GM19023 (cell line): ENCODE data around the gene ARHGAP45.
A peak's percentile ranks its signal among the peaks of the same experiment; 100 is the strongest.

Source experiments
- ATAC-seq: cut with Tn5 transposase; IDR thresholded peaks from one replicate; pipeline ENCODE4 v1.9.1; 2021; ENCODE audit warnings: mild to moderate bottlenecking, moderate library complexity; ENCODE audit not compliant: unreplicated experiment

Gene ARHGAP45

DNA sequence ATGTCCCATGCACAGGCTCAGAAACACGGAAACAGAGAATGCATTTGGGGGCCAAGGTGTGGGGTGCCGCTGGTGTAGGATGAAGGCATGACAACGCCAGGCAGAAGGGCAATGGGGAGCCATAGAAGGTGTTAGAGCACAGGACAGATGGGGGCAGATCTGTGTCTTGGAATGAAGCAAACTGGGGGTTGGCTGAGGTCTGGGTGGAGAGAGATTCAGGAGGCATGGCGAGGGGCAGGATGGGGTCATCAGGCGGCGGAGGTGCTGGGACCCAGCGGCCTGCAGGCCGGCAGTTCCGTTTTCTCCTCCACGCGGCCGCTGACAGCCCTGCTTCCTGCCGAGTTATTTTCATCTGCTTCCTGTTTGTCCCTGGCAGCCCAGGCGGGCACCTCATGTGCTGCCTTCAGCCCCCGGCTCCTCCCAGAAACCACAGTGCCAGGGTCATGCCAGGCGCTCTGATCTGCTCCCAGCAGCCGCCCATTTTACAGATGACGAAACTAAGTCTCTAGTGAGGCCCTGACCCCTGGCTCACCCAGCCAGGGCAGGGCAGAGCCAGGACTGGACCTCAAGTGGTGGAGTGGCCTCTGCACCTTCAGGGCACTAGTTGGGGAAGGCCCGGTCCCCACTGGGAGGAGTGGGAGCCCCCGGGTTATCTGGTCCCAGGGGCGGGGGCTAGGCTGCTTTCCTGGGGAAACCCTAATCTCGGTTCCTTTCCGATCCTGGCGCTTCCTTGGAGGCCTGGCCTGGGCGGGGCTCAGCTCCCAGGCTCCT lies 2.2 kb downstream of the ARHGAP45 start:
- ATAC-seq, result no peak

DNA sequence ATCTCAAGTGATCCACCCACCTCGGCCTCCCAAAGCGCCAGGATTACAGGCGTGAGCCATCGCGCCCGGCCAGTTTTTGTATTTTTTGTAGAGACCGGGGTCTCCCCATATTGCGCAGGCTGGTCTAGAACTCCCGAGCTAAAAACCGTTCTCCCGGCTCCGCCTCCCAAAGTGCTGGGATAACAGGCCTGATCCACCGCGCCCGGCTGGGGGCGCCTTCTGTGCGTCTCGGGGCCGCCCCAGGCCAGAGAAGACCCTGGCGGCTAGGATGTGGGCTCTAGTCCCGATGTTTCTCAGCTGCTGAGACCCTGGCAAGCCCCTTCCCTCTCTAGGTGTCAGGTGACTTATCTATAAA lies 3.6 kb downstream of the ARHGAP45 start:
- no peak for ATAC-seq

DNA sequence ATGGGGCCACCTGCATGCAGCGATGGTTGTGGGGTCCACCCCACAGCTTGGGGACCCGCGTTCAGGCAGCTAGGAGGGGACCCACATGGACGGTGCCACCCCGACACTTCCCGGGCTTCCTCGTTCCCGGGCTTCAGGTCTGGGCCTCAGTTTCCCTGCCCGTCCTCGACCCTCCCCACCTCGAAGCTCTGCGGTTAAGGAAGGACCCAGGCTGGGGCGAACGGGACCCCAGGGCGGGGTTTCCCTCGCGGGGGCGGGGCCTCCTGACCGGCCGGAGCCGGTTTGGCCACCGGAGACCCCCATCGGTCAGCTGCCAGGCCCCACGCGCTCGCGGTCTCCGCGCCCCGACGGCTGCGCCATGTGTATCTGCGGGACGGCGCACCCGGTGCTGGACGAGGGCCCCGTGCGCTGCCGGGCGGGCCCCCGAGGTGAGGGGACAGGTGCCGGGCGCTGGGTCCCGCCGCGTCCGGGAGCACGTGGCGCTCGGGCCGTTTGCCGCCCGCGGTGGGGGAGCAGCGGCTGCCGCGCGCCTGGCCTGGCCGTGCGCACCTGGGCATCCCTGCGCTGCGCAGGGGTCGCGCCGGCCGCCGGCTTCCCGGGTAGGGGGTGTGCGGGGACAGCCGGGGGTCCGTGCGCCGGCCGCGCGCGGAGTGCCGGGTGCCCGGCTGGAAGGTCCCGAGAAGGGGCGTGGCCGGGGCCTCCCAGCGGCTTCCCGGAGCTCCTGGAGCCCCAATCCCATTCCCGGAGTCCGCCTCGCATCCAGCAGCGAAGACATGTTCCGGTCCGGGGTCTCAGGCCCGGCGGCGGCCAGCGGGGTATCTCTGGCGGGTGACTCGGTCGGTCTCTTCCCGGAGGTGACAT lies 4.2 kb downstream of the ARHGAP45 start:
- no peak for ATAC-seq

DNA sequence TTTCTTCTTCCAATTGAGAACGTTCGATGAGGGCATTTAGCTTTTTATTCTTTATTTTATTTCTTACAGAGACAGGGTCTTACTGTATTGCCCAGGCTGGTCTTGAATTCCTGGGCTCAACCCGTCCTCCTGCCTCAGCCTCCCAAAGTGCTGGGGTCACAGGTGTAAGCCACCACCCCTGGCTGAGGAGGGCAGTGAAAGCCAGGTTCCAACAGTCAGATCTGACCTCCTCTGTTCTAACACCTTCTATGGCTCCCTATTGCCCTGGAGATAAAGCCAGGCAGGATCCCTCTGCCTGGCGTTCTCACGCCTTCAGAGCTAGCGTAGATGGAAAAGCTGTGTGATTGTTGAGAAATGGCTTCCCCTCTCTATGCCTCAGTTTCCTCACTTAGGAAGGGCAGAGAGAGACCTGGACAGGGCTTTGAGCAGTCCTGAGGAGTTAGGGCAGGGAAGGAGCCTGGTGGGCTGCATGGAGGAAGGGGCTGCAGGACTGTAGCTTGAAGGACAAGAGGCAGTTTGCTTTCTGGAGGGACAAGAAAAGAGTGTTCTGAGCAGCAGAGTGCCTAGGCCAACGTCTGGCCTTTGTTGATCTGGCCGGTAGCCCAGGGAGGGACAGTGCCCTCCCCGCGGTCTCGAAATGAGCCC lies 5.5 kb downstream of the ARHGAP45 start:
- ATAC-seq, result no peak

DNA sequence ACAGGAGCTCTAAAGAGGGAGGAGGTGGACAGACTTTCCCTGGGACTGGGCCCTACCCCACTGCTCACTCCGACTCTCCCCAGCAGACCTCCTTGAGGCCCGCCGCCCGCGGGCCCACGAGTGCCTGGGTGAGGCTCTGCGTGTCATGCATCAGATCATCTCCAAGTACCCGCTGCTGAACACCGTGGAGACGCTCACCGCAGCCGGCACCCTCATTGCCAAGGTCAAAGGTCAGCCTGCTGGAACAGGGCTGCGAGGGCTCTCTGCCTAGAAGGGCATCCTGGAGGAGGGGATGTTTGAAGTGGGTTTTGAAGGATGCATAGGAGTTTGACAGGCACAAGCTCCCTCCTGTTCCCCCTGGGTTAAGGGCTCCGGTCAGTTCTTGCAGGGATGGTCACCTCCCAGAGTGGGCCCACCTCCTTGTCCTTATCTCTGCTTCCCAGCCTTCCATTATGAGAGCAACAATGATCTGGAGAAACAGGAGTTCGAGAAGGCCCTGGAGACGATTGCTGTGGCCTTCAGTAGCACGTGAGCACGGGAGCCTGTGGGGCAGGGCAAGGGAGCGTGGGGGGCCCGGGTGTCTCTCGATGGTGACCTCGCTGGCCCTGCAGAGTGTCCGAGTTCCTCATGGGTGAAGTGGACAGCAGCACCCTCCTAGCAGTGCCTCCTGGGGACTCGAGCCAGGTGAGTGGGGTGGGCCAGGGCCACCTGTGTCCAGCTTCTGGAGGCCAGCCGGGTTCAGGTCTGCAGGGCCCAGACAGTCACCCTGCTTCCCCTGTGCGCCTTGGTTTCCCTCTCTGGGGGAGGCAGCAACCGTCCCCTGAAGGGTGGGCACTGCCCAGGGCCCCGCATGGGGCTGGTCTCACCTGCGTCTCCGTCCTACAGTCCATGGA lies 6.3 kb downstream of the ARHGAP45 start:
- no peak for ATAC-seq

DNA sequence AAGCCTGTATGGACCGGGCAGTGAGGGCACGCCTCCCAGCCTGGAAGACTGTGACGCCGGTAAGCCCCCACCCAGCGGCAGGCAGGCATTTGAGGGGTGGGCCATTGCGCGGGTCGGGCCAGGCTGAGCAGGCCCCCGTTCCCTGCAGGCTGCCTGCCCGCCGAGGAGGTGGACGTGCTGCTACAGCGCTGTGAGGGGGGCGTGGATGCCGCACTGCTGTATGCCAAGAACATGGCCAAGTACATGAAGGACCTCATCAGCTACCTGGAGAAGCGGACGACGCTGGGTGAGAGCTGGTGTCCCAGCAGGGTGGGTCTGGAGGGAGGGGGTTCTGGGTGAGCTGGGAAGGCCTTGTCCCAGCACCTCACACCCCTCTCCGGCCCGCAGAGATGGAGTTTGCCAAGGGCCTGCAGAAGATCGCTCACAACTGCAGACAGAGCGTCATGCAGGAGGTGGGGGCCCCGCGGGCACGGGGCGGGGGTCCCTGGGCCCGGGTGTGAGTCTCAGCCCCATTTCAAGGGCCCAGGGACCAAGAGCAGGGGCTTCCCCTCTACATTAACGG lies 7.1 kb downstream of the ARHGAP45 start:
- ATAC-seq, result no peak

DNA sequence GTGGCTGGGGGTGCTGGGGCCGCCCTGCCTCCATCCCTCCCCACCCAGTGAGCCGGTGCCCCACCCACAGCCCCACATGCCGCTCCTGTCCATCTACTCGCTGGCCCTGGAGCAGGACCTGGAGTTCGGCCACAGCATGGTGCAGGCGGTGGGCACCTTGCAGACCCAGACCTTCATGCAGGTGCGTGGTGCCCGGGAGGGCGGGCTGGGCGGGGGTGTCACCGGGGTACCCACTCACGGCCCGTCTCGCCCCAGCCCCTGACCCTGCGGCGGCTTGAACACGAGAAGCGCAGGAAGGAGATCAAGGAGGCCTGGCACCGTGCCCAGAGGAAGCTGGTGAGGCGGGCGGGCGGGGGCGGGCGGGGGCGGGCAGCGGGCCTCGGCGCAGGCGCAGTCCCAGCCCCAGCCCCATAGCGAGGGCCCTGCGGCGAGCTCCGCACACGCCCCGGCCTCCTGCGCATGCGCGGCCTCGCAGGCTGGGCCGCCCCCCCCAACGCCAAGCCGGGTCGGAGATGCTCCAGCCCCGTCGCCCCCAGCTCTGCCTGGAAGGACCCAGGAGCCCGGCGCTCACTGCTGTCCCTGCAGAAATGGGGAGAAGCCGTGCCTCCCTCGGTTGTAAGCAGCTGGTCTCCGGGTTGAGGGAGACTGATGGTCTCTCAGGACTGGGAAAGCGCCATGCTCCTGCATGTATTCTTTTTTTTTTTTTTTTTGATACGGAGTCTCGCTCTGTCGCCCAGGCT lies 7.7 kb downstream of the ARHGAP45 start:
- ATAC-seq, result peak; percentile 48

DNA sequence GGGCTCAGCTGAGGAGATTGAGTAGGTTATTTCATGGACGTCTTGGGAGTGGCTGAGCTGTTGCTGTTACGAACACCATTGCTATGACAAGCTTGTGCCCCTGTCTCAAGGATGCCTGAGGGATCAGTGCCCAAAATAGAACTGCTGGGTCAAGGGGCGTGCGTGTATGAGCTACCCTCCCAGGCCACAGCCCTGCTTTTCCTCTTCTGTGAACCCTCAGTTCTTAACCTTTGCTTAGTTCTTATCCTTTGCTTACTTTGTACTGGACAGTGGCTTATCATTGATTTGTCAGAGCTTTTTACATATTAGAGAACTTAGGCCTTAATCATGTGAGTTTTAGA lies 9.0 kb downstream of the ARHGAP45 start:
- ATAC-seq, result no peak

DNA sequence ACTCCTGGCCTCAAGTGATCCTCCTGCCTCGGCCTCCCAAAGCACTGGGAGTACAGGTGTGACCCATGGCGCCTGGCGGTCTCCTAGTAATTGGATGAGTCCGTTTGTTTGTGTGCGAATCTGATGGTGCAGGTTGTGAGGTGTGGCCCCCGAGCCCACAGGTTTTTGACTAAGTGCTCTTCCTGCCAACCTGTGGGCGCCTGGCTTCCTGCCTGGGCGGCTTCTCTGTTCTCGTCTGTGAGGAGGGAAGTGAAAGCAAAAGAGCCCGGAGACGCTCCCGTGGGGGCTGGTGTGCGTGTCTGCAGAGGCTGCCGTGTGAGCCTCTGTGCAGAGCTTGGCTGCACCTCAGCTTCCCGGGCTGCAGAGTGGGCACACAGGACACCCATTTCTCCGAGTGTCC lies 10.0 kb downstream of the ARHGAP45 start:
- ATAC-seq, result peak; percentile 55

DNA sequence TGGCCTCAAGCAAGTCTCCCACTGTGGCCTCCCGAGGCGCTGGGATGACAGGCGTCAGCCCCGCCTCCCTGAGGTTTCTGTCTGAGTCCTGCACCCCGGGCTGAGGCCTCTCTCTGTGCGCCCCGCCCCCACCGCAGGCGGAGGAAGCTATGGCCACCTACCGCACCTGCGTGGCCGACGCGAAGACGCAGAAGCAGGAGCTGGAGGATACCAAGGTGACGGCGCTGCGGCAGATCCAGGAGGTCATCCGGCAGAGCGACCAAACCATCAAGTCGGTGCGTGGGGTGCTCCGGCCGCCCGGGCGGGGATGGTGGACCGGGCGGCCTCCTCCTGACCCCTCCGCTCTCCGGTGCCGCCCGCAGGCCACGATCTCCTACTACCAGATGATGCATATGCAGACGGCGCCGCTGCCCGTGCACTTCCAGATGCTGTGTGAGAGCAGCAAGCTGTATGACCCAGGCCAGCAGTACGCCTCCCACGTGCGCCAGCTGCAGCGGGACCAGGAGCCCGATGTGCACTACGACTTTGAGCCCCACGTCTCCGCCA lies 12.7 kb downstream of the ARHGAP45 start:
- no peak for ATAC-seq

DNA sequence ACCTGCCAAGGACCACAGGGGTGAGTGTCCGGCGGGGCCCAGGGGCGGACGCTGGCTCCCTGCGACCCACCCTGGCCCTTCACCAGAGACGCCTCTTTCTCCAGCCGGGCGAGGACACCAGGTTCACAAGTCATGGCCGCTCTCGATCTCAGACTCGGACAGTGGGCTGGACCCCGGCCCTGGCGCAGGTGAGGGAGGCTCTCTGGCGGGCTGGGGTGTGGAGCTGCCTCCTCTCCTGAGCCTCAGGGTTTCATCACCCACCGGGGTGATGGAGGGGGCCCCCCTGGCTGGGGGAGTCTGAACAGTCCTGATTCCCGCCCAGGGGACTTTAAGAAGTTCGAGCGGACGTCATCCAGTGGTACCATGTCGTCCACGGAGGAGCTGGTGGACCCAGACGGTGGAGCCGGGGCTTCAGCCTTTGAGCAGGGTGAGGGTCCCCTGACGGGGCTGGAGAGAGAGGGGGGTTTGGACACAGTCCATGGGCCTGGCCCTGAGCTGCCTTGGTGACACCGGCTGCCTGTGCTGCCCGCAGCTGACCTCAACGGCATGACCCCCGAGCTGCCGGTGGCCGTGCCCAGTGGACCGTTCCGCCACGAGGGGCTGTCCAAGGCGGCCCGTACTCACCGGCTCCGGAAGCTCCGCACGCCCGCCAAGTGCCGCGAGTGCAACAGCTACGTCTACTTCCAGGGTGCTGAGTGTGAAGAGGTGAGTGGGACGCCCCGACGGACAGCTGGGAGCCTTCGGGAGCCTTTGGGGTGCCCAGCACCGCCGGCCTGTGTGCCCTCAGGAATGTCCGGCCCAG lies 13.6 kb downstream of the ARHGAP45 start:
- no peak for ATAC-seq

DNA sequence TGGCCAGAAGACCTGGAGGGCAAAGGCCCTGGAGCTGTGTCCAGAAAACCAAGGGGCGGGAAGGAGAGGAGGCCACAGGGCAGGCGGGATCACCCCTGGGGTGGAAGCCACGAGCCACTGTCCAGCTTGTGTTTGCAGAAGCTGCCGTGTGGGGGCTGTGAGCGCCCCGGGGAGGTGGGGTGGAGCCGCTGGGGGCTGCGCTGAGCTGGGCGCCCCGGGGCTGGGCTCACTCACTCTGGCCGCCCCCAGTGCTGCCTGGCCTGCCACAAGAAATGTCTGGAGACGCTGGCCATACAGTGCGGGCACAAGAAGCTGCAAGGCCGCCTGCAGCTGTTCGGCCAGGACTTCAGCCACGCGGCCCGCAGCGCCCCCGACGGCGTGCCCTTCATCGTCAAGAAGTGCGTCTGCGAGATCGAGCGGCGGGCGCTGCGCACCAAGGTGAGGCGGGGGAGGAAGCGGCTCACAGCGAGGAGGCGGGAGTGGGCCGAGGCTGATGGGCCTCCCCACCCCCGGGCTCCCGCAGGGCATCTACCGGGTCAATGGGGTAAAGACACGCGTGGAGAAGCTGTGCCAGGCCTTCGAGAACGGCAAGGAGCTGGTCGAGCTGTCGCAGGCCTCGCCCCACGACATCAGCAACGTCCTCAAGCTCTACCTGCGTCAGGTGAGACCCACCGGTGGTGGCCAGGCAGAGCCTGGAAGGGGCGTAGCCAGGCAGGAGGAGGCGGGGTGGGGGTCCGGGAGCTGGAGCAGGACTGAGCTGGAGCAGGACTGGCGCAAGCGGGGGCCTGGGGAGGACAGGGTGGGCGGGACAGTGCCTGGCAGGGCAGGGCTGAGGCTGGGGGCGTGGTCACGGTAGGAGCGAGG lies 14.6 kb downstream of the ARHGAP45 start:
- no peak for ATAC-seq

DNA sequence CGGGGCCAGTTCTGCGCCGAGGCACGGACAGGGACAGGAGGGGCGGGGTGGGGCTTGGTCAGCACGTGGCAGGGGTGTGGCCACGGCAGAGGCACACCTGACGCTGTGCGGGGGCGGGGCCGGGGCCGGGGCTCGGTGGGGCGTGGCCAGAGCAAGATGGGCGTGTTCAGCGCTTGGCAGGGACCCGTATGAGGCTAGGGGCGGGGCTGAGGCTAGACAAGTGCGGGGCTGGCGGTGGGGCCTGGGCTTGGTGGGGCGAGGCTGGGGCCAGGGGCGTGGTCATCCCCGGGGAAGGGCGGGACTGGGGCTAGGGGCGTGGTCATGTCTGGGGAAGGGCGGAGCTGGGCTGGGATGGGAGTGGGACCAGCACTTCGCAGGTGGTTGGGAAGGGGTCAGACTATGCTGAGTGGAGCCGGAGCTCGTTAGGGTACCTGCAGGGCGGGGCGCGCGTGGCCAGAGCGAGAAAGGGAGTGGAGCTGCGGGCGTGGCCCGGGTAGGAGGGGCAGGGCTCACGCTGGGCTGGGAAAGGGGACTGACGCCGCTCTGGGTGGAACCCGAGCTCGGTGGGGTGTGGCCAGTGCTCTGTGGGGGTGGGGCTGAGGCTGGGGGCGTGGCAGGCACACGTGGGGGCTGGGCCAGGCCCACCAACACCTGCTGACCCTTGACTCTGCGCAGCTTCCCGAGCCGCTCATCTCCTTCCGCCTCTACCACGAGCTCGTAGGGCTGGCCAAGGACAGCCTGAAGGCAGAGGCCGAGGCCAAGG lies 15.4 kb downstream of the ARHGAP45 start:
- ATAC-seq, result no peak

DNA sequence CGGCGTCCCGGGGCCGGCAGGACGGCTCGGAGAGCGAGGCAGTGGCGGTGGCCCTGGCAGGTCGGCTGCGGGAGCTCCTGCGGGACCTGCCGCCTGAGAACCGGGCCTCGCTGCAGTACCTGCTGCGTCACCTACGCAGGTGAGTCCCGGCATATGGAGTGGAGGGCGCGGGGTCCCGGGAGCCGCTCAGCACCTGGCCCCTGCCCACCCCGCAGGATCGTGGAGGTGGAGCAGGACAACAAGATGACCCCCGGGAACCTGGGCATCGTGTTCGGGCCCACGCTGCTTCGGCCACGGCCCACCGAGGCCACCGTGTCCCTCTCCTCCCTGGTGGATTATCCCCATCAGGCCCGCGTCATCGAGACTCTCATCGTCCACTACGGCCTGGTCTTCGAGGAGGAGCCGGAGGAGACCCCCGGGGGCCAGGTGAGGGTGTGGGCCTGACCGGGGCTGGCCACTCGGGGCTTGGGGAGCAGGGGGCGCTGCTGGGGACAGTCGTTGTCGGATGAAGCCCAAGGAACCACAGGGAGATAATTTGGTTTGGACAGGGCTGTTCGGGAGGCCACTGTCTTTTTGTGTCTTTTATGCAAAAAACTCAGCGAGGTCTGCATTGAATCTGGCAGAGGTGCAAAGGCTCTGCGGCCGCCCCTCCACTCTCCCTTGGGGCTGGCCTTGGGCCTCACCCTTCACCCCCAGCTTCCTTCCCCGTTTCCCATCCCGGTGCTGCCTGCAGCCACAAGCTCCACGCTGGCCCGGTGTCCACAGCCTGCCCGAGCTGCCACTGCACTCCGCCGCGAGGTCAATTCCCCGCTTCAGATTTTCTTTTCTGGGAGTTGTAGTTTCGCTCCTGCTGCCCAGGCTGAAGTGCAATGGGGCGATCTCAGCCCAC lies 16.2 kb downstream of the ARHGAP45 start:
- ATAC-seq, result no peak

DNA sequence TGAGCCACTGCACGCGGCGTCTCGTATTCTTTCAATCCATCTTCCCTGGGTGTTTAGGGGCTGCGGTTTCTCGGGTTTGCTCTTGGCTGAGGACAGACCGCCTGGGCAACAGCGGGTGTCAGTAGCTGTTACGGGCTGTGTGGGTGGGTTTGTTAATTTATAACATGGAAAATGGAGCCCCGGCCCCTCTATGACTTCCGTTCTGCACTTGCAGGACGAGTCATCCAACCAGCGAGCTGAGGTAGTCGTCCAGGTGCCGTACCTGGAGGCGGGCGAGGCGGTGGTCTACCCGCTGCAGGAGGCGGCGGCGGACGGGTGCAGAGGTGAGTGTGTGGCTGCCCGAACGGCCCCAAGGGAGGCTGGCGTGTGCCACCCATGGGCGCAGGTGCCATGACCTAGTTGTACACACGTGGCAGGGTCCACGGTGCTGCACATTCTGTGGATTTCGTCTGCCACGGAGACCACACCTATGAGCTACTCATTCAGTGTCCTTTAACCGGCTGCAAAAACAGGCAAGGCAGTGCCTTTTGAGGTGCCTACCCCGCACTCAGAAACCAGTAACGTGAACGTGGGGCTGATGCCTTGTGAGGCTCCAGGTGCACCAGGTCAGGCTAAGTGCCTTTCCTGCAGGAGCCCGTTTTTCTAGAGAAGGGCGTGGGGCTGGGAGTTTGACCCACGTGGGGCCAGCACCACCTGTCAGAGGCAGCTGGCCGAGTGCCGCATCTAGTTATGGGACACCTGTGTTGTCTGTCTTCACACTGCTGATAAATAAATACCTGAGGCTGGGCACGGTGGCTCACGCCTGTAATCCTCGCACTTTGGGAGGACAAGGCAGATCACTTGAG lies 17.3 kb downstream of the ARHGAP45 start:
- ATAC-seq, result no peak
